Subcutaneous abdominal adipose tissue (tissue), 5 donors: ENCODE data around the gene ZNF513.
"Not testable (repeated sequence)": the region's sequence is repeated elsewhere in the genome, so short reads cannot be mapped to it uniquely, and the experiment has no call there.

Experiments used
- H3K27ac ChIP-seq: one replicate; pipeline ENCODE4 v1.7.0; 2013; ENCODE audit warnings: low read depth, mild to moderate bottlenecking, inconsistent platforms, low read length, moderate library complexity
- H3K27me3 ChIP-seq, 5 donors: one replicate each; pipeline ENCODE4 v1.7.0; 2013; ENCODE audit warnings: low read length in 5 of 5, inconsistent platforms in 1 of 5; ENCODE audit not compliant: control insufficient read depth in 5 of 5, insufficient read depth in 4 of 5
- H3K36me3 ChIP-seq, 5 donors: one replicate each; pipeline ENCODE4 v1.7.0; 2013; ENCODE audit warnings: low read length in 5 of 5; ENCODE audit not compliant: control insufficient read depth in 5 of 5, insufficient read depth in 5 of 5
- H3K4me1 ChIP-seq, 5 donors: one replicate each; pipeline ENCODE4 v1.7.0; 2013; ENCODE audit warnings: low read length in 5 of 5, mild to moderate bottlenecking in 3 of 5, moderate library complexity in 1 of 5; ENCODE audit not compliant: control insufficient read depth in 5 of 5, insufficient read depth in 5 of 5
- H3K4me3 ChIP-seq, 5 donors: one replicate each; pipeline ENCODE4 v1.7.0; 2013; ENCODE audit warnings: low read length in 5 of 5, low read depth in 1 of 5
- H3K9ac ChIP-seq, 5 donors: one replicate each; pipeline ENCODE4 v1.7.0; 2013; ENCODE audit warnings: low read length in 5 of 5, mild to moderate bottlenecking in 4 of 5, moderate library complexity in 3 of 5
- H3K9me3 ChIP-seq, 5 donors: one replicate each; pipeline ENCODE4 v1.7.0; 2013; ENCODE audit warnings: low read length in 5 of 5; ENCODE audit not compliant: control insufficient read depth in 5 of 5
- donor health status: healthy.
- donor health status: healthy.
- donor health status: healthy.
- donor health status: healthy.
- donor health status: healthy.

The ZNF513 gene

GRCh38 chr2:27380626-27381545 lies at the start of gene ZNF513:
Gene ZNF513, minus strand, starts transcription at chr2:27380734. Its CDS starts 208 bp downstream, at chr2:27380526.
- H3K27ac ChIP-seq = peak within 1 kb of the TSS; percentile 90
- H3K9ac ChIP-seq = peak within 1 kb of the TSS; percentile 77 to 92 (median 87)
- H3K27me3 ChIP-seq = no peaks in the 10 kb centered on the region
- no peaks in the 10 kb centered on the region for H3K9me3 ChIP-seq
- peaks cover 10 to 67% (median 62%) of the 10 kb centered on the region in 5 donors for H3K36me3 ChIP-seq
- peak within 1 kb of the TSS; percentile 70 to 92 (median 76) for H3K4me3 ChIP-seq
- H3K4me1 ChIP-seq = peaks cover 5 to 48% (median 36%) of the 10 kb centered on the region in 5 donors

- peaks cover 10 to 36% (median 26%) of the 10 kb centered on the region in 5 donors for H3K4me1 ChIP-seq
- H3K9ac ChIP-seq = peak overlapping the region; percentile 60 to 98 (median 95)
- no peaks in the 10 kb centered on the region for H3K27me3 ChIP-seq
- H3K36me3 ChIP-seq = peaks cover 7 to 11% (median 10%) of the 10 kb centered on the region in 5 donors
- peak overlapping the region; percentile 95 for H3K27ac ChIP-seq
- H3K9me3 ChIP-seq = no peaks in the 10 kb centered on the region
- H3K4me3 ChIP-seq = peak overlapping the region; percentile 88 to 95 (median 90)
Observed at GRCh38 chr2:27428978-27429541, 48.5 kb upstream of the ZNF513 start.

DNA sequence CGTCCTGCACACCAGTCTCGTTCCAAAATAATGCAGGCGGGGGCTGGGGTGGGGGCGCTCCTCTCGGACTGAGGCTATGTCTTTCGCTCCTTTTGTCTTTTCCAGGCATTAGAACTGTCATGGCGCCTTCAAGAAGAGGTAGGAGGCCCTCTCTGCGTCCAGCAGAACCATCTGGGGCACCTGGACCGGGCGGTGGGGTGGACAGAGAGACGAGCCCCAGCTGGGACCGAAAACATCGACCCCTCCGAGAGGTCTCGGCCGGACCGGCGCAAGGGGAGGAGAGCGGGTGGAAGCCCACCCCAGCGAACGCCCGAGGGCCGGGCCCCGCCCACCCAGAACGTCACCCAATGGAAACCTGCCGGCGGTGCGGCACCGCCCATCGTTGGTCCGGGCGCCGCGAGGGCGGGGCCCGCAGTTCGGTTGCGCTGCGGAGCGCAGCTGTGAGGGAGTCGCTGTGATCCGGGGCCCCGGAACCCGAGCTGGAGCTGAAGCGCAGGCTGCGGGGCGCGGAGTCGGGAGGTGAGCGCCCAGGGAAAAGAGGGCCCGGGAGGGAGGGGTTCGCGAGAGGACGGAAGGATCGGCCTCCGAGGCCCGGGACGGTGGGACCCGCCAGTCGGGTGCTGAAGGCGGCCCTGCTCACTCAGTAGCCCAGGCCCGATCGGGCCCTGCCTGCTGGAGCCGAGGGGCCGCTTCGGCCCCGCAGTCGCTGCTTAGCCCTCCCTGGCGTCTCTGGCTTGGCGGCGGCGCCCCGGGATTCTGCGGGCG lies 47.9 kb upstream of the ZNF513 start, which contains the start of gene NRBP1:
TSS of gene NRBP1 (plus strand) at position 419 of the 765 bp plus-strand sequence. CDS start 4,643 bp downstream, outside the sequence.
- peaks cover under 1 to 4% (median 3%) of the 10 kb centered on the region in 5 donors for H3K36me3 ChIP-seq
- H3K9ac ChIP-seq = peak within 1 kb of the TSS; percentile 60 to 98 (median 95)
- peak within 1 kb of the TSS; percentile 88 to 95 (median 90) for H3K4me3 ChIP-seq
- no peaks in the 10 kb centered on the region for H3K27me3 ChIP-seq
- H3K27ac ChIP-seq = peak within 1 kb of the TSS; percentile 95
- H3K4me1 ChIP-seq = peaks cover 10 to 36% (median 26%) of the 10 kb centered on the region in 5 donors
- H3K9me3 ChIP-seq = no peaks in the 10 kb centered on the region

DNA sequence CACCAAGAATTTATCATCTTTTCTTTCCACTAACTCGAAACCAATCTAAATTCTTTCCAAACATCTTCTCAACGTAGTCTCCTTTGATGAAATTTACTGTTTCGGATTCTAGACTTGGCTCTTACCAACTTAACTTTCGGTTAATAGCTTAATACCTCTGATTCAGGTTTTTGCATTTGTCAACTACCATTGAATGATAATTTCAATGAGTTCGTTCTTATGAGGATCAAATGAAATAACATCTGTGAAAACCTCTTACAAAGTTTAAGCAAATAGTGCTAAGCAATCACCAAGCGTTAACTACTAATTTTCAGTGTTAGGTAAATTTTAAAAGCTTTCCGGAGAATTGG lies 47.3 kb upstream of the ZNF513 start:
- Histone ChIP-seq H3K9ac (peak overlapping the region in 4 of 5 donors; percentile 86 to 98 (median 96)), H3K4me3 (peak overlapping the region; percentile 86 to 95 (median 90)), H3K4me1 (peaks cover 10 to 36% (median 26%) of the 10 kb centered on the region in 5 donors), H3K27ac (peak overlapping the region; percentile 95), H3K9me3 (no peaks in the 10 kb centered on the region), H3K36me3 (no peaks in the 10 kb centered on the region), H3K27me3 (no peaks in the 10 kb centered on the region)

- H3K4me3 ChIP-seq, H3K27me3 ChIP-seq, H3K27ac ChIP-seq, H3K9me3 ChIP-seq, H3K9ac ChIP-seq, H3K36me3 ChIP-seq: not testable (repeated sequence)
- H3K4me1 ChIP-seq = peaks cover 6 to 20% (median 16%) of the 10 kb centered on the region in 5 donors
Observed at GRCh38 chr2:27425039-27425438, 44.5 kb upstream of the ZNF513 start.

- no peaks in the 10 kb centered on the region for H3K9me3 ChIP-seq
- no peak overlapping the region for H3K27ac ChIP-seq
- H3K27me3 ChIP-seq = no peaks in the 10 kb centered on the region
- H3K9ac ChIP-seq = no peak overlapping the region
- H3K36me3 ChIP-seq = no peaks in the 10 kb centered on the region
- H3K4me1 ChIP-seq = peaks cover 0 to 6% (median 5%) of the 10 kb centered on the region in 5 donors
- no peak overlapping the region for H3K4me3 ChIP-seq
Observed at GRCh38 chr2:27422958-27423357, 42.4 kb upstream of the ZNF513 start.

- H3K27ac ChIP-seq = no peak overlapping the region
- no peak overlapping the region for H3K9ac ChIP-seq
- H3K4me3 ChIP-seq = no peak overlapping the region
- H3K4me1 ChIP-seq = no peaks in the 10 kb centered on the region
- no peaks in the 10 kb centered on the region for H3K9me3 ChIP-seq
- no peaks in the 10 kb centered on the region for H3K27me3 ChIP-seq
- H3K36me3 ChIP-seq = no peaks in the 10 kb centered on the region
Observed at GRCh38 chr2:27421660-27422250, 41.2 kb upstream of the ZNF513 start.

- H3K4me1 ChIP-seq = no peaks in the 10 kb centered on the region
- H3K27ac ChIP-seq = no peak overlapping the region
- no peak overlapping the region for H3K9ac ChIP-seq
- no peaks in the 10 kb centered on the region for H3K36me3 ChIP-seq
- H3K4me3 ChIP-seq = no peak overlapping the region
- H3K27me3 ChIP-seq = no peaks in the 10 kb centered on the region
- no peaks in the 10 kb centered on the region for H3K9me3 ChIP-seq
Observed at GRCh38 chr2:27420996-27421395, 40.5 kb upstream of the ZNF513 start.

DNA sequence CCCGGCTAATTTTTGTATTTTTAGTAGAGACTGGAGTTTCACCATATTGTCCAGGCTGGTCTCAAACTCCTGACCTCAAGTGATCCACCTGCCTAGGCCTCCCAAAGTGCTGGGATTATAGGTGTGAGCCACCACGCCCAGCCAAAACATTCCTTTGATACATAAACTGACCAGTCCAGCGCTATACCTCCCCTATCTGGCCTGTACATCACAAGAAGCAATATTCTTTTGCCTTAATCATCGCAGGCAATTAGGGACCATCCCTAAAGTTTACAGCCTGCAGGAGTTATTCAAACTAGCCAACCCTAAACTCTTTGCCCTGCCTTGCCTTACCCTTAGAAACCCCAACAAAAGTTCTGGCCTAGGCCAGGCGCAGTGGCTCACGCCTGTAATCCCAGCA lies 35.6 kb upstream of the ZNF513 start:
- no peak overlapping the region for H3K4me3 ChIP-seq
- H3K36me3 ChIP-seq = no peaks in the 10 kb centered on the region
- H3K27ac ChIP-seq = no peak overlapping the region
- H3K4me1 ChIP-seq = no peaks in the 10 kb centered on the region
- no peaks in the 10 kb centered on the region for H3K9me3 ChIP-seq
- no peaks in the 10 kb centered on the region for H3K27me3 ChIP-seq
- no peak overlapping the region for H3K9ac ChIP-seq
